H1 (cell line): ENCODE measurements around the gene ANKRD65. TPM values are rescaled to one million over a fixed set of nuclear protein-coding genes. Genes with fewer than 3 reads are reported as not detected.

Source experiments
- CTCF ChIA-PET: fragments of 300-600 bp; sonication (Branson Sonifier 250); formaldehyde crosslinking; loops from one replicate; lab custom pipeline; 2021; ENCODE audit not compliant: partially characterized antibody; lab: Charles Lee
- POLR2A ChIA-PET: fragments of 300-600 bp; sonication (Branson Sonifier 250); formaldehyde crosslinking; loops from one replicate; lab custom pipeline; 2021; ENCODE audit warnings: inconsistent platforms; ENCODE audit not compliant: partially characterized antibody; lab: Charles Lee
- DNase-seq, 2 experiments: peaks; one replicate each; pipeline versions ENCODE4 v3.0.0 to v3.0.0-alpha.2; 2010 to 2022; ENCODE audit warnings: low spot score in 2 of 2, low read depth in 1 of 2, mixed read lengths in 1 of 2
- FAIRE-seq: peaks from 2 replicates; lab custom pipeline; 2011; peaks lifted over from hg19 to GRCh38; lab: Jason Lieb, UNC
- H2AFZ ChIP-seq: 2 replicates; pipeline ENCODE4 v1.8.1; 2012; ENCODE audit warnings: low read length, inconsistent platforms
- H2AK5ac ChIP-seq: 2 replicates; pipeline ENCODE4 v1.6.1; 2013; ENCODE audit warnings: low read depth, low read length
- H2BK120ac ChIP-seq: replicated peaks from 2 replicates; pipeline ENCODE3; 2013; ENCODE audit warnings: low read depth, low read length, inconsistent platforms
- H2BK12ac ChIP-seq: 2 replicates; pipeline ENCODE4 v1.6.1; 2013; ENCODE audit warnings: low read depth, low read length
- H2BK15ac ChIP-seq: 2 replicates; pipeline ENCODE4 v1.6.1; 2013; ENCODE audit warnings: low read length
- H2BK20ac ChIP-seq: 2 replicates; pipeline ENCODE4 v1.6.1; 2013; ENCODE audit warnings: low read length
- H2BK5ac ChIP-seq: 2 replicates; pipeline ENCODE4 v1.6.1; 2013; ENCODE audit warnings: low read depth, low read length
- H3K14ac ChIP-seq: 2 replicates; pipeline ENCODE4 v1.6.1; 2013; ENCODE audit warnings: inconsistent platforms; ENCODE audit not compliant: insufficient read length
- H3K18ac ChIP-seq: 2 replicates; pipeline ENCODE4 v1.6.1; 2013; ENCODE audit warnings: low read length; ENCODE audit errors: extremely low read depth
- H3K23ac ChIP-seq: 2 replicates; pipeline ENCODE4 v1.6.1; 2013; ENCODE audit warnings: inconsistent platforms; ENCODE audit not compliant: insufficient read length
- H3K23me2 ChIP-seq: 2 replicates; pipeline ENCODE4 v1.6.1; 2013; ENCODE audit warnings: low read depth, low read length
- H3K27ac ChIP-seq: 2 replicates; pipeline ENCODE4 v1.6.1; 2011; ENCODE audit warnings: low read depth, low read length, inconsistent platforms
- H3K27me3 ChIP-seq, 4 experiments: replicated peaks in 1 of 4; 1 replicate in 1 of 4; 2 replicates in 3 of 4; pipeline versions ENCODE4 v1.6.1 to v1.8.1; 2011 to 2013; ENCODE audit warnings: low read length in 3 of 4, mild to moderate bottlenecking in 3 of 4, inconsistent platforms in 2 of 4, mixed read lengths in 2 of 4, moderate library complexity in 1 of 4; ENCODE audit not compliant: control insufficient read depth in 3 of 4, insufficient read depth in 3 of 4; ENCODE audit errors: extremely low read depth in 1 of 4
- H3K36me3 ChIP-seq, 4 experiments: 2 replicates each; pipeline versions ENCODE4 v1.6.1 to v1.8.1; 2011 to 2013; ENCODE audit warnings: mild to moderate bottlenecking in 4 of 4, low read length in 3 of 4, moderate library complexity in 2 of 4, control low read depth in 1 of 4, inconsistent platforms in 1 of 4; ENCODE audit not compliant: insufficient read depth in 4 of 4, control insufficient read depth in 2 of 4
- H3K4ac ChIP-seq: replicated peaks from 2 replicates; pipeline ENCODE3; 2013; ENCODE audit warnings: low read length, low read depth, mixed read lengths, inconsistent platforms; ENCODE audit not compliant: insufficient read length
- H3K4me1 ChIP-seq, 4 experiments: replicated peaks in 1 of 4; 1 replicate in 1 of 4; 2 replicates in 3 of 4; pipeline versions ENCODE4 v1.6.1 to v1.8.1; 2011 to 2013; ENCODE audit warnings: low read length in 3 of 4, inconsistent platforms in 2 of 4, mixed read lengths in 1 of 4; ENCODE audit not compliant: insufficient read depth in 4 of 4, control insufficient read depth in 3 of 4
- H3K4me2 ChIP-seq, 2 experiments: 2 replicates each; pipeline versions ENCODE4 v1.6.1 to v1.8.1; 2011 to 2013; ENCODE audit warnings: low read depth in 2 of 2, low read length in 2 of 2, control low read depth in 1 of 2, inconsistent platforms in 1 of 2, mild to moderate bottlenecking in 1 of 2; ENCODE audit not compliant: insufficient read depth in 1 of 2
- H3K4me3 ChIP-seq, 4 experiments: fragments of 200-600, 300-600 bp in 1 of 4; sonication (generic), shearing (Covaris generic), sonication (Bioruptor Twin) in 1 of 4; 2 replicates each; pipeline versions ENCODE4 v1.5.1 to v1.8.1; 2011 to 2016; ENCODE audit warnings: low read length in 4 of 4, low read depth in 3 of 4, control low read depth in 2 of 4, inconsistent platforms in 2 of 4, mild to moderate bottlenecking in 2 of 4, mixed read lengths in 1 of 4, moderate library complexity in 1 of 4; ENCODE audit not compliant: insufficient read depth in 2 of 4; ENCODE audit errors: extremely low read depth in 1 of 4
- H3K56ac ChIP-seq: replicated peaks from 2 replicates; pipeline ENCODE3; 2013; ENCODE audit warnings: low read depth, mild to moderate bottlenecking, mixed read lengths, low read length, inconsistent platforms; ENCODE audit not compliant: insufficient read length
- H3K79me1 ChIP-seq: 2 replicates; pipeline ENCODE4 v1.6.1; 2013; ENCODE audit warnings: low read depth, low read length, control low read depth
- H3K79me2 ChIP-seq, 2 experiments: 2 replicates each; pipeline versions ENCODE4 v1.6.1 to v1.8.1; 2012 to 2013; ENCODE audit warnings: low read length in 2 of 2, mild to moderate bottlenecking in 2 of 2, inconsistent platforms in 1 of 2; ENCODE audit not compliant: insufficient read depth in 2 of 2, control insufficient read depth in 1 of 2
- H3K9ac ChIP-seq, 4 experiments: replicated peaks in 1 of 4; 1 replicate in 1 of 4; 2 replicates in 3 of 4; pipeline versions ENCODE4 v1.6.1 to v1.8.1; 2011 to 2013; ENCODE audit warnings: low read depth in 3 of 4, low read length in 3 of 4, control low read depth in 2 of 4, mild to moderate bottlenecking in 2 of 4, moderate library complexity in 2 of 4, inconsistent platforms in 1 of 4; ENCODE audit errors: extremely low read depth in 1 of 4
- H3K9me3 ChIP-seq, 2 experiments: 2 replicates each; pipeline versions ENCODE4 v1.6.1 to v1.8.1; 2012 to 2013; ENCODE audit warnings: mild to moderate bottlenecking in 2 of 2, moderate library complexity in 2 of 2, control low read depth in 1 of 2, inconsistent platforms in 1 of 2, low read depth in 1 of 2, low read length in 1 of 2, mixed read lengths in 1 of 2; ENCODE audit not compliant: insufficient read depth in 2 of 2
- H4K20me1 ChIP-seq, 2 experiments: replicated peaks in 1 of 2; 2 replicates each; pipeline versions ENCODE3 to v1.8.1; 2011 to 2013; ENCODE audit warnings: inconsistent platforms in 2 of 2, low read length in 2 of 2, mild to moderate bottlenecking in 1 of 2; ENCODE audit not compliant: insufficient read depth in 2 of 2, control insufficient read depth in 1 of 2
- H4K5ac ChIP-seq: 2 replicates; pipeline ENCODE4 v1.6.1; 2013; ENCODE audit warnings: low read length, low read depth, mixed read lengths, inconsistent platforms; ENCODE audit not compliant: insufficient read length
- H4K8ac ChIP-seq: 2 replicates; pipeline ENCODE4 v1.8.0; 2013; ENCODE audit warnings: mild to moderate bottlenecking, moderate library complexity, low read length, inconsistent platforms; ENCODE audit not compliant: insufficient read depth; ENCODE audit errors: extremely low read depth
- H4K91ac ChIP-seq: replicated peaks from 2 replicates; pipeline ENCODE3; 2013; ENCODE audit warnings: low read length, mixed read lengths, inconsistent platforms; ENCODE audit not compliant: insufficient read length
- BRCA1 ChIP-seq: IDR thresholded peaks from 2 replicates; pipeline ENCODE4 v1.6.1; 2012; ENCODE audit warnings: low read depth, low read length, improper control_type of control experiment
- HDAC2 ChIP-seq, 2 experiments: fragments of 300-600 bp in 1 of 2; sonication (generic) in 1 of 2; IDR thresholded peaks; 2 replicates each; pipeline ENCODE4 v1.6.1; 2011 to 2012; ENCODE audit warnings: low read depth in 2 of 2, low read length in 2 of 2, mild to moderate bottlenecking in 2 of 2, moderate library complexity in 2 of 2, borderline replicate concordance in 1 of 2, inconsistent platforms in 1 of 2
- POLR2A ChIP-seq, 2 experiments: IDR thresholded peaks; 1 replicate in 1 of 2; 2 replicates in 1 of 2; pipeline ENCODE4 v1.6.1; 2011; ENCODE audit warnings: low read depth in 2 of 2, low read length in 2 of 2, mild to moderate bottlenecking in 2 of 2; ENCODE audit errors: control extremely low read depth in 1 of 2
- POLR2AphosphoS5 ChIP-seq: IDR thresholded peaks from 2 replicates; pipeline ENCODE4 v1.6.1; 2011; ENCODE audit warnings: low read depth, low read length
- POU5F1 ChIP-seq: IDR thresholded peaks from 2 replicates; pipeline ENCODE4 v1.6.1; 2011; ENCODE audit warnings: low read depth, mild to moderate bottlenecking, low read length, moderate library complexity
- RFX5 ChIP-seq: IDR thresholded peaks from 2 replicates; pipeline ENCODE4 v1.6.1; 2011; ENCODE audit warnings: low read depth, low read length, improper control_type of control experiment, borderline replicate concordance
- SAP30 ChIP-seq: fragments of 300-600 bp; sonication (generic); IDR thresholded peaks from 2 replicates; pipeline ENCODE4 v1.7.1; 2012; ENCODE audit warnings: low read length, moderate library complexity, mild to moderate bottlenecking, inconsistent platforms; ENCODE audit not compliant: insufficient read depth, insufficient replicate concordance
- USF2 ChIP-seq: IDR thresholded peaks from 2 replicates; pipeline ENCODE4 v1.6.1; 2011; ENCODE audit warnings: low read length, improper control_type of control experiment
- WGBS, 2 experiments: shearing (Covaris generic) in 1 of 2; methylation state at CpG; one replicate each; pipeline versions ENCODE4 v1.1.6 to v1.1.7; 2013 to 2015; ENCODE audit warnings: low lambda C conversion rate in 2 of 2, mixed read lengths in 2 of 2, inconsistent platforms in 1 of 2, low coverage in 1 of 2, missing lambda C conversion rate in 1 of 2; ENCODE audit not compliant: insufficient replicate concordance in 2 of 2, insufficient coverage in 1 of 2, insufficient read length in 1 of 2; ENCODE audit errors: extremely low coverage in 1 of 2, missing lambda C conversion rate in 1 of 2; 5-methylcytosine and 5-hydroxymethylcytosine counted together
- polyA plus RNA-seq, 7 experiments: library from polyadenylated mRNA; depleted of rRNA in 3 of 7; stranded (reverse) in 5 of 7; unstranded in 2 of 7; fragments of >200 nt in 5 of 7; fragments of 200-250 nt in 2 of 7; gene quantifications; 1 replicate in 5 of 7; 2 replicates in 1 of 7; 4 replicates in 1 of 7; pipeline versions ENCODE4 v1.2.1 to v1.2.3, GENCODE V29; 2011 to 2013; ENCODE audit warnings: missing spikeins in 2 of 7, mixed read lengths in 2 of 7
- total RNA-seq: library from RNA; stranded (reverse); fragmentation: NEBNext Ultra II Directional; extraction: Animal tissue kit (Norgen Biotek cat#: 25700); gene quantifications from 2 replicates; pipeline ENCODE4 v1.2.1, GENCODE V29; 2021

The ANKRD65 gene
- total and polyA plus RNA-seq, 2 of the 8 experiments (the other 6 are each of a cell fraction or from before 2014, with no cell fraction given) = 1.8 to 2.0 TPM

- peak overlapping the region in 2 of 4 experiments; percentile 90 to 91; a peak in 3 of 7 replicates for H3K9ac ChIP-seq
- peaks cover 18% of the 10 kb centered on the region for H3K79me1 ChIP-seq
- H3K23ac ChIP-seq = no peak overlapping the region
- H2BK120ac ChIP-seq = no peak overlapping the region
- H2BK15ac ChIP-seq = no peak overlapping the region
- no peak overlapping the region for H3K56ac ChIP-seq
- H3K4me3 ChIP-seq = peak overlapping the region; percentile 93 to 95 (median 94); a peak in 7 of 8 replicates
- ChIA-PET POLR2A (interaction anchor here (0.9 to 33.4 kb wide), 13 partner anchors 5 to 174 kb away, joined by 3 to 719 read pairs (median 5); partner anchors contain the start of genes ANKRD65, AURKAIP1, CCNL2 and MRPL20), CTCF (interaction anchor here (0.5 to 3.6 kb wide), 19 partner anchors 8 to 136 kb away, joined by 3 to 32 read pairs (median 10); partner anchors contain the start of genes AURKAIP1 and DVL1)
- H4K8ac ChIP-seq = no peak overlapping the region
- no peaks in the 10 kb centered on the region for H3K27me3 ChIP-seq
- H4K5ac ChIP-seq = no peak overlapping the region
- no peak overlapping the region for H3K4ac ChIP-seq
- H3K23me2 ChIP-seq = peaks cover 17% of the 10 kb centered on the region
- H3K27ac ChIP-seq = no peak overlapping the region; the same call in 1 of the 2 replicates
- H3K36me3 ChIP-seq = peaks cover 29 to 62% (median 43%) of the 10 kb centered on the region in 4 experiments
- H2BK5ac ChIP-seq = no peak overlapping the region; the same call in 1 of the 2 replicates
- no peak overlapping the region for H2BK20ac ChIP-seq
- no peak overlapping the region for H3K18ac ChIP-seq
- no peaks in the 10 kb centered on the region for H3K9me3 ChIP-seq
- no peak overlapping the region for H2BK12ac ChIP-seq
- 95% methylated on average over 22 of the region's 22 CpGs; no CpG with 5 or more reads in 1 of the 2 experiments for WGBS, 2 experiments
- peaks cover 0 to 20% (median 13%) of the 10 kb centered on the region in 4 experiments; a peak in 6 of 7 replicates for H3K4me1 ChIP-seq
- DNase-seq (no peak), FAIRE-seq (no peak)
- no peak overlapping the region for H4K91ac ChIP-seq
- H4K20me1 ChIP-seq = peaks cover 11 to 26% of the 10 kb centered on the region in 2 experiments
- peak overlapping the region; percentile 91 to 100 for H3K4me2 ChIP-seq
- no peak overlapping the region for H2AFZ ChIP-seq
- peaks cover 6 to 47% of the 10 kb centered on the region in 2 experiments; a peak in 3 of 4 replicates for H3K79me2 ChIP-seq
- no peak overlapping the region for H3K14ac ChIP-seq
- no peak overlapping the region for H2AK5ac ChIP-seq
- no peak; the same call in 1 of the 2 replicates for TF ChIP-seq POLR2AphosphoS5
- no peak for TF ChIP-seq SAP30
- no peak for TF ChIP-seq USF2
- TF ChIP-seq BRCA1 = no peak
- TF ChIP-seq POLR2A (IDR thresholded peaks at IDR 0.05; ENCODE audit: control extremely low read depth in 1 of 2, low read depth in 2 of 2, low read length in 2 of 2) = no peak
- no peak for TF ChIP-seq RFX5
- TF ChIP-seq HDAC2 (IDR thresholded peaks at IDR 0.05; ENCODE audit: borderline replicate concordance in 1 of 2, low read depth in 2 of 2, low read length in 2 of 2) = no peak
- TF ChIP-seq POU5F1 = no peak
Observed at GRCh38 chr1:1400576-1401456, 20.3 kb downstream of the ANKRD65 start.
